Measurements from ENCODE around the gene EEF2K.
"Not testable (repeated sequence)": the region's sequence is repeated elsewhere in the genome, so short reads cannot be mapped to it uniquely, and the experiment has no call there.

Gene EEF2K

DNA sequence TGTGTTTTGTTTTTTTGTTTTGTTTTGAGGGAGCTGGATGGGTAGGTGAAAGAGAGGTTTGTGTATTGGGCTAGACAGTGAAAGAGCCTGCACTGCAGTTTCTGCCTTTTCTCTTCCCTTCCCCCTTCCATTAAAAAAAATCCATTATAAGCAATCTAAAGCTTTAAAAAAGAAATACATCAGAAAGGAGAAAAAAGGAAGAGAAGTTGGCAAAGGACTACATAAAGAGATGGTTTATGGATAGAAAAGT is 10.7 kb upstream of the EEF2K start:
- no peak for TF ChIP-seq CTCF (IDR thresholded peaks at IDR 0.05; ENCODE audit: low read depth, low read length)

DNA sequence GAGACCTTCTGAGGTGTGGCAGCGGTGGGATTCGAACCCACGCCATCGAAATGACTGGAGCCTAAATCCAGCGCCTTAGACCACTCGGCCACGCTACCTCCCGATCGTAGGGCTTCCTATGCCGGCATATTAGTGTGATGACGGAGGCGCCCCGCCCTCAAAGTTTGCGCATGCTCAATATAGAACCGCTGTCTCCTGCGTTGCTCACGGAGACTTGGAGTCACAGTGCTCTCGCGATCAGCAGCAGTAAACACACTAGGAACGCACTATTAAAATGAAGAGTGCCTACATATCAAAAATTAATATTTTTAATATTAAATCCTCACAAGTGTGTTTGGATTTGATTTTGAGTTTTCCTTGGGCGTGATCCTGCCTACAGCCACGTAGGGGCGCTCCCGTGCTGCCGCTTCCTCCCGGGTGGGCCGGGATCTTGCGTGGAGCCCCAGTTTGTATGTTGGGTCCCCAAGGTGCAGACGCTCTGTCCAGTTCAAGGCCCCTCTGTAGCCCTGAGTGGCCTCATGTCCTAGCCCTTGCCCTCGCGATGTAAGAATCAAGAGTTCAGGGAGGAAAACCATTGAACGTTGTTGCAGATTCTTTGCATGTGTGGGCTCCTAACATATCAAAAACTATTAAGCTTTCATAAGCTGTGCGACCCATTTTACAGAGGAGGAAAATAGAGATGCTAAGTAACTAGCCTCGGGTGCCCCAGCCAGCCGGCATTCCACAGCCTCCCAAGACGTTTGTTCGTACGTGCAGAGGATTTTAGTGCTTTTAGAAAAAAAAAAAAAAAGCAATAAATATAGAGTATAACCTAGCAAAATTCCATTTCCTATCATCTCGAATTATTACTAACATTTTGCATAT is 10.2 kb upstream of the EEF2K start:
- peak; percentile 90 for TF ChIP-seq CTCF (IDR thresholded peaks at IDR 0.05; ENCODE audit: low read depth, low read length)
- DNase-seq (ENCODE audit: extremely low read depth, low read depth): peak; percentile 80

More for the DNA sequence above, 10.7 kb upstream of the EEF2K start:
- no peak for DNase-seq (ENCODE audit: extremely low read depth, low read depth)

DNA sequence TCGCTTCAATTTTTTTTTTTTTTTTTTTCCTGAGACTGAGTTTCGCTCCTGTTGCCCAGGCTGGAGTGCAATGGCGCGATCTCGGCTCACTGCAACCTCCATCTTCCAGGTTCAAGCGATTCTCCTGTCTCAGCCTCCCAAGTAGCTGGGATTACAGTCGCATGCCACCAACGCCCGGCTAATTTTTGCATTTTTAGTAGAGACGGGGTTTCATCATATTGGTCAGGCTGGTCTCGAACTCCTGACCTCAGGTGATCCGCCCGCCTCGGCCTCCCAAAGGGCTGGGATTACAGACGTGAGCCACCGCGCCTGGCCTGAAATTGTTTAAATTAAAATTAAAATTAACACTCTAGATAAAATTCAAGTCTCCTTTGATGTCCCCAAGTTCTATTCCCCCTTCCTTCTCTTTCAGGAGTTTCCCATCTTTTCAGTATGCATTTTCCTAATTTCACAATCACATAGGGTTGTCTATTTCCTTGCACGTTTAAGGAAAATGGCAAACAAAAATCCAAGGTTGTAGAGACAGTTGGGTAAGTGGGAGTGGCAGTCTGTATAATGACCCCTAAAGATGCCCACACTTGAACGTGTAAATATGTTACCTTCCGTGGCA is 9.4 kb upstream of the EEF2K start:
- DNase-seq (ENCODE audit: extremely low read depth, low read depth): not testable (repeated sequence)

DNA sequence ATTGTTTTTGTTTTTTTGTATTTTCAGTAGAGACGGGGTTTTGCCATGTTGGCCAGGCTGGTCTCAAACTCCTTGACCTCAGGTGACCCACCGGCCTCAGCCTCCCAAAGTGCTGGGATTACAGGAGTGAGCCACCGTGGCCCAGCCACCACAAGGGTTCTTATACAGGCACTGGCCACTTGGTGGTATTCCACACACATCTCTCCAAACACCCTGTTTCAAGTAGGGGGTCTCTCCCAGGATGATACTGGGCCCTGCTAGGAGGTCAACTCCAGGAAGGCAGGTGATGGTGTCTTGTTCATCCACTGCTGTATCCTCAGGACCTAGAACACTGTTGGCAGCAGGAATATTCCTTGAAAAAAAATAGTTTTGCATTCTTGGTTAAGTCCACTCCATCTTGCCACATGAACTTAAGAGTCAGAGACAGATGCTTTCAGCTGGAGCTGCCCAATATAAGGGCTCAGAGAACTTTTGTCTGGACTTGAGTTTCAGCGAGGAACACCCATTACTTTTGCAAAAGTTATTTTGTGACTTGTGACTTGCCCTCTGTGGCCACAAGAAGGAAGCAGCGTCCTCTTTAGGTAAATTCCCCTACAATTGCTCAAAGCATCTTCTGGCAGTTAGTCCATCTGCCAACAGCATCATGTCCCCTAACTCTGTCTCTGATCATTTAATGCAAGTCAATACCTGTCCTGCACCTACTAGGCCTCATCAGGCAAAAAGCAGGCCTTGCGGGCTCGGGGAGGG is 7.4 kb upstream of the EEF2K start:
- no peak for DNase-seq (ENCODE audit: extremely low read depth, low read depth)
- no peak; the same call in 1 of the 2 replicates for TF ChIP-seq CTCF (IDR thresholded peaks at IDR 0.05; ENCODE audit: low read depth, low read length)

- no peak for DNase-seq (ENCODE audit: extremely low read depth, low read depth)
- TF ChIP-seq CTCF (IDR thresholded peaks at IDR 0.05; ENCODE audit: low read depth, low read length): no peak
Observed at GRCh38 chr16:22202261-22202637, 3.8 kb upstream of the EEF2K start.

- no peak for TF ChIP-seq CTCF (IDR thresholded peaks at IDR 0.05; ENCODE audit: low read depth, low read length)
- DNase-seq (ENCODE audit: extremely low read depth, low read depth): no peak
Observed at GRCh38 chr16:22203091-22203490, 3.0 kb upstream of the EEF2K start.

GRCh38 chr16:22204091-22204655 is 1.9 kb upstream of the EEF2K start:
- DNase-seq (ENCODE audit: extremely low read depth, low read depth): no peak
- no peak for TF ChIP-seq CTCF (IDR thresholded peaks at IDR 0.05; ENCODE audit: low read depth, low read length)
